Upper lobe of right lung (tissue), 1 donor: Measurements from ENCODE around the gene ZG16. TPM values are rescaled to one million over a fixed set of nuclear protein-coding genes. Genes with fewer than 3 reads are reported as not detected.
"Not testable (repeated sequence)": the region's sequence is repeated elsewhere in the genome, so short reads cannot be mapped to it uniquely, and the experiment has no call there.

ENCODE experiments used
- ATAC-seq: fragments of 200-7000 bp; cut with Tn5 transposase; one replicate; pipeline ENCODE4 v1.9.1; 2020; ENCODE audit warnings: mild to moderate bottlenecking, moderate library complexity
- DNase-seq: peaks from one replicate; pipeline ENCODE4 v3.0.0-alpha.2; 2020
- H3K27ac ChIP-seq: fragments of 200-600 bp; one replicate; pipeline ENCODE4 v1.8.0; 2022
- H3K27me3 ChIP-seq: fragments of 200-600 bp; one replicate; pipeline ENCODE4 v1.8.0; 2022; ENCODE audit warnings: mild to moderate bottlenecking
- H3K36me3 ChIP-seq: fragments of 200-600 bp; one replicate; pipeline ENCODE4 v1.8.0; 2022
- H3K4me1 ChIP-seq: fragments of 200-600 bp; one replicate; pipeline ENCODE4 v1.8.0; 2022
- H3K4me3 ChIP-seq: fragments of 200-600 bp; one replicate; pipeline ENCODE4 v1.8.0; 2022; ENCODE audit warnings: mild to moderate bottlenecking
- H3K9me3 ChIP-seq: fragments of 200-600 bp; one replicate; pipeline ENCODE4 v1.8.0; 2022
- intact Hi-C: fragments of 100-400 bp; cut with DNase I; formaldehyde crosslinking; loops from one replicate; pipeline ENCODE4 v1.11.0; 2022
- total RNA-seq: library from RNA; stranded (reverse); fragmentation: NEBNext Ultra II Directional; extraction: Animal tissue kit (Norgen Biotek cat#: 25700); gene quantifications from one replicate; pipeline ENCODE4 v1.2.1, GENCODE V29; 2021
- TF ChIP-seq, protein P1 (sequence below): fragments of 200-600 bp; IDR thresholded peaks from one replicate; pipeline ENCODE4 v1.8.0; 2022; ENCODE audit warnings: antibody characterized with exemption
- donor health status: DM: no; HTN: yes; CAD: no; lungs with severe emphysema.

Gene ZG16
- total RNA-seq, 1 donor from 2014 or later = not detected

DNA sequence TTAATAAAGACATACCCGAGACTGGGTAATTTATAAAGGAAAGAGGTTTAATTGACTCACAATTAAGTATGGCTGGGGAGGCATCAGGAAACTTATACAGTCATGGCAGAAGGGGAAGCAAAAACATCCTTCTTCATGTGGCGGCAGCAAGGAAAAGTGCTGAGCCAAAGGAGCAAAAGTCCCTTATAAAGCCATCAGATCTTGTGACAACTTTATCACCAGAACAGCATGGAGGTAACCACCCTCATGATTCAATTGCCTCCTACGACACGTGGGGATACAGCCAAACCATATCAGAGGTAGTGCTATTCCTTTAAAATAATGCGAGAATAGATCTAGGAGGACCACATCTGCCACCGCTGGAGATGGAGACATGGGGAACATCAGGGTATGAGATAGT lies 41.3 kb upstream of the ZG16 start:
- TF ChIP-seq, protein P1, sequence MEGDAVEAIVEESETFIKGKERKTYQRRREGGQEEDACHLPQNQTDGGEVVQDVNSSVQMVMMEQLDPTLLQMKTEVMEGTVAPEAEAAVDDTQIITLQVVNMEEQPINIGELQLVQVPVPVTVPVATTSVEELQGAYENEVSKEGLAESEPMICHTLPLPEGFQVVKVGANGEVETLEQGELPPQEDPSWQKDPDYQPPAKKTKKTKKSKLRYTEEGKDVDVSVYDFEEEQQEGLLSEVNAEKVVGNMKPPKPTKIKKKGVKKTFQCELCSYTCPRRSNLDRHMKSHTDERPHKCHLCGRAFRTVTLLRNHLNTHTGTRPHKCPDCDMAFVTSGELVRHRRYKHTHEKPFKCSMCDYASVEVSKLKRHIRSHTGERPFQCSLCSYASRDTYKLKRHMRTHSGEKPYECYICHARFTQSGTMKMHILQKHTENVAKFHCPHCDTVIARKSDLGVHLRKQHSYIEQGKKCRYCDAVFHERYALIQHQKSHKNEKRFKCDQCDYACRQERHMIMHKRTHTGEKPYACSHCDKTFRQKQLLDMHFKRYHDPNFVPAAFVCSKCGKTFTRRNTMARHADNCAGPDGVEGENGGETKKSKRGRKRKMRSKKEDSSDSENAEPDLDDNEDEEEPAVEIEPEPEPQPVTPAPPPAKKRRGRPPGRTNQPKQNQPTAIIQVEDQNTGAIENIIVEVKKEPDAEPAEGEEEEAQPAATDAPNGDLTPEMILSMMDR = no peak
- Histone ChIP-seq H3K36me3 (no peaks in the 10 kb centered on the region), H3K27ac (no peak overlapping the region), H3K4me1 (no peaks in the 10 kb centered on the region), H3K27me3 (no peaks in the 10 kb centered on the region), H3K9me3 (no peaks in the 10 kb centered on the region), H3K4me3 (no peak overlapping the region)
- ATAC-seq = no peak
- intact Hi-C loops = no loop called here
- DNase-seq = no peak

DNA sequence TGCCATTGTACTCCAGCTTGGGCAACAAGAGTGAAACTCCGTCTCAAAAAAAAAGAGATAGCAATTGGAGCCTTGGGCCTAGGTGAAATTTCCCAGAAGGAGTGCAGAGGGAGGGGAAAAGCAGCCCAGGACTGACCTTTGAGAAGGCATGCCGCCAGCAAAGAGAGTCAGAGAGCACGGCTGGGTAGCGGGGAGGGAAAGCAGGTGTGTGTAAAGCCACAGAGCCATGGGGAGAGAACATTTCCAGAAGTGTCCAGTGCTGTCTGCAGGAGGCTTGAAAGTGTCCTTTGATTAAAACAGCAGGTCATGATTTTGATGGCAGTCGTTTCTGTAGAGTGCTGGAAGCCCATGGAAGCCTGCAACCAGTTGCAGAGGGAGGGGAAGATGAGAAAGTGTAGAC lies 40.3 kb upstream of the ZG16 start:
- peak; percentile 8 for DNase-seq
- ATAC-seq = no peak
- Histone ChIP-seq H3K27ac (no peak overlapping the region), H3K27me3 (no peaks in the 10 kb centered on the region), H3K4me1 (no peaks in the 10 kb centered on the region), H3K36me3 (no peaks in the 10 kb centered on the region), H3K4me3 (no peak overlapping the region), H3K9me3 (no peaks in the 10 kb centered on the region)
- TF ChIP-seq, protein P1 = no peak
- intact Hi-C loops = no loop called here

DNA sequence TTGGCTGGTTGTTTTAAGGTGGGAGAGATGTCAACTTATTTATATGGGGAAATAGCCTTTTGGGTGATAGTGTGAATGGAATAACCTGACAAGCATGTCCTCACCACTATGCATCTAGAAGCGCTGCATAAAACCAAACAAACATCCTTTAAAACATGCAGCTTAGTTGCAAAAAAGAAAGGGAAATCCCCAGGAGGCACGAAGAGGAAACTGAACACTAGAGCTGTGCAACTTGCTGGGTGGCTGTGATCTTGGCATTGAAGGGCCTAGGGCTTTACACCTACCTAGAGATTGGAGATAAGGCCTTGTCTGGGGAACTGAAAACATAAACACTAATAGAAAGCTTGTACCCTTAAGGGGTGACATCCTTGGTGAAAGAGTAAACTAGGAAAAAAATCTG lies 39.5 kb upstream of the ZG16 start:
- no peaks in the 10 kb centered on the region for H3K36me3 ChIP-seq
- intact Hi-C loops = no loop called here
- ATAC-seq = peak; percentile 43
- H3K9me3 ChIP-seq = no peaks in the 10 kb centered on the region
- no peaks in the 10 kb centered on the region for H3K4me1 ChIP-seq
- TF ChIP-seq, protein P1 = no peak
- H3K27me3 ChIP-seq = no peaks in the 10 kb centered on the region
- H3K27ac ChIP-seq = no peak overlapping the region
- DNase-seq = no peak
- H3K4me3 ChIP-seq = no peak overlapping the region

DNA sequence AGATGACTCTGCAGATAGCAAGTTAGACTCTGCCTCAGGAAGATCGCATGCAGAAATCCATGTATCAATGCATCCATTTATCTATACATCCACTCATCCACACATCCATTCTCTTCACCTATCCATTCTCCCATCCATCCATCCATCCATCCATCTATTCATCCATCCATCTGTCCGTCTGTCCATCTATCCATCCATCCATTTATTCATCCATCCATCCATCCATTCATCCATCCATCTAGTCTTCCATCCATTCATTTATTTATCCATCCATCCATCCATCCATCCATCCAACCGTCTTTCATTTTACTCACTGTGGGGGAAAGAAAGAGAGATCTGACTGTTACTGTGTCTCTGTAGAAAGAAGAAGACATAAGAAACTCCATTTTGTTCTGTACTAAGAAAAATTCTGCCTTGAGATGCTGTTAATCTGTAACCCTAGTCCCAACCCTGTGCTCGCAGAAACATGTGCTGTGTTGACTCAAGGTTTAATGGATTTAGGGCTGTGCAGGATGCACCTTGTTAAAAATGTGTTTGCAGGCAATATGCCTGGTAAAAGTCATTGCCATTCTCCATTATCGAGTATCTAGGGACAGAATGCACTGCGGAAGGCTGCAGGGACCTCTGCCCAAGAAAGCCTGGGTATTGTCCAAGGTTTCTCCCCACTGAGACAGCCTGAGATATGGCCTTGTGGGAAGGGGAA lies 38.0 kb upstream of the ZG16 start:
- ATAC-seq, H3K27me3 ChIP-seq, H3K9me3 ChIP-seq, intact Hi-C loops, H3K36me3 ChIP-seq, H3K4me3 ChIP-seq, H3K27ac ChIP-seq, DNase-seq, H3K4me1 ChIP-seq: not testable (repeated sequence)

DNA sequence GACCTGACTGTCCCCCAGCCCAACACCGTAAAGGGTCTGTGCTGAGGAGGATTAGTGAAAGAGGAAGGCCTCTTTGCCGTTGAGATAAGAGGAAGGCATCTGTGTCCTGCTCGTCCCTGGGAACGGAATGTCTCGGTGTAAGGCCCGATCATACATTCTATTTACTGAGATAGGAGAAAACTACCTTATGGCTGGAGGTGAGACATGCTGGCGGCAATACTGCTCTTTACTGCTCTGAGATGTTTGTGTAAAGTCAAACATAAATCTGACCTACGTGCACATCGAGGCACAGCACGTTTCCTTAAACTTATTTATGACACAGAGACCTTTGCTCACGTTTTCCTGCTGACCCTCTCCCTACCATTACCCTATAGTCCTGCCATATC lies 37.4 kb upstream of the ZG16 start:
- H3K4me3 ChIP-seq = not testable (repeated sequence)

DNA sequence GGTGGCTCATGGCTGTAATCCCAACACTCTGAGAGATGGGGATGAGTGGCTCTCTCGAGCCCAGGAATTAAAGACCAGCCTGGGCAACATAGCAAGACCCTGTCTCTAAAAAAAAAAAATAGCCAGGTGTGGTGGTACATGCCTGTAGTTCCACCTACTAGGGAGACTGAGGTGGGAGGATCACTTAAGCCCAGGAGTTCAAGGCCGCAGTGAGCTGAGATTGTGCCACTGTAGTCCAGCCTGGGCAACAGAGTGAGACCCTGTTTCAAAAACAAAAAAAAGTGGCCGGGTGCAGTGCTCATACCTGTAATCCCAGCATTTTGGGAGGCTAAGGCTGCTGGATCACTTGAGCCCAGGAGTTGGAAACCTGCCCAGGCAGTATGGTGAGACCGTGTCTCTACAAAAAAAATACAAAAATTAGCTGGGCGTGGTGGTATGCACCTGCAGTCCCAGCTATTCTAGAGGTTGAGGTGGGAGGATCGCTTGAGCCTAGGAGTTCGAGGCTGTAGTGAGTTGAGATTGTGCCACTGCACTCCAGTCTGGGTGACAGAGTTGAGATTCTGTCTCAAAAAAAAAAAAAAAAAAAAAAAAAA lies 35.3 kb upstream of the ZG16 start:
- DNase-seq (no peak), ATAC-seq (no peak)
- no peak overlapping the region for H3K27ac ChIP-seq
- H3K4me1 ChIP-seq = no peaks in the 10 kb centered on the region
- no peak overlapping the region for H3K4me3 ChIP-seq
- H3K36me3 ChIP-seq = no peaks in the 10 kb centered on the region
- TF ChIP-seq, protein P1 = no peak
- intact Hi-C loops = no loop called here
- H3K9me3 ChIP-seq = no peaks in the 10 kb centered on the region
- no peaks in the 10 kb centered on the region for H3K27me3 ChIP-seq

More for the DNA sequence above, 37.4 kb upstream of the ZG16 start:
- ATAC-seq, DNase-seq, H3K36me3 ChIP-seq, H3K27me3 ChIP-seq, H3K9me3 ChIP-seq, H3K4me1 ChIP-seq, H3K27ac ChIP-seq, intact Hi-C loops: not testable (repeated sequence)
